H9 (cell line): ENCODE data around the gene EPHX1. TPM values are rescaled to one million over a fixed set of nuclear protein-coding genes. Genes with fewer than 3 reads are reported as not detected.
A peak's percentile ranks its signal among the peaks of the same experiment; 100 is the strongest.

ENCODE experiments used
- DNase-seq: peaks from one replicate; pipeline ENCODE4 v3.0.0-alpha.2; 2017
- H2AFZ ChIP-seq: one replicate; pipeline ENCODE4 v1.6.1; 2013; ENCODE audit warnings: mild to moderate bottlenecking, low read length, control low read depth, moderate library complexity
- H2AK5ac ChIP-seq: 2 replicates; pipeline ENCODE4 v1.6.1; 2013; ENCODE audit warnings: low read length, control low read depth, mixed read lengths; ENCODE audit not compliant: insufficient read length
- H2BK120ac ChIP-seq: one replicate; pipeline ENCODE4 v1.6.1; 2013; ENCODE audit warnings: low read depth, mild to moderate bottlenecking, low read length, control low read depth, inconsistent platforms; ENCODE audit not compliant: poor library complexity, severe bottlenecking
- H2BK12ac ChIP-seq: 2 replicates; pipeline ENCODE4 v1.6.1; 2013; ENCODE audit warnings: low read length, control low read depth, mixed read lengths, low read depth; ENCODE audit not compliant: insufficient read length
- H2BK15ac ChIP-seq: 2 replicates; pipeline ENCODE4 v1.6.1; 2013; ENCODE audit warnings: low read depth, low read length, control low read depth
- H2BK20ac ChIP-seq: one replicate; pipeline ENCODE4 v1.6.1; 2013; ENCODE audit warnings: low read depth, mild to moderate bottlenecking, low read length, control low read depth, inconsistent platforms; ENCODE audit not compliant: poor library complexity, severe bottlenecking
- H2BK5ac ChIP-seq: 2 replicates; pipeline ENCODE4 v1.6.1; 2013; ENCODE audit warnings: low read length, control low read depth, mixed read lengths; ENCODE audit not compliant: insufficient read length
- H3K14ac ChIP-seq: 2 replicates; pipeline ENCODE4 v1.6.1; 2013; ENCODE audit warnings: low read length, control low read depth; ENCODE audit not compliant: insufficient read depth
- H3K18ac ChIP-seq: 2 replicates; pipeline ENCODE4 v1.6.1; 2013; ENCODE audit warnings: low read depth, mild to moderate bottlenecking, mixed read lengths, low read length, control low read depth; ENCODE audit not compliant: insufficient read length
- H3K23ac ChIP-seq: 2 replicates; pipeline ENCODE4 v1.6.1; 2013; ENCODE audit warnings: low read length, control low read depth, mixed read lengths, low read depth; ENCODE audit not compliant: insufficient read length
- H3K23me2 ChIP-seq: 2 replicates; pipeline ENCODE4 v1.6.1; 2013; ENCODE audit warnings: low read depth, mild to moderate bottlenecking, mixed read lengths, low read length, control low read depth; ENCODE audit not compliant: insufficient read length, poor library complexity, severe bottlenecking
- H3K27ac ChIP-seq: 2 replicates; pipeline ENCODE4 v1.5.1; 2013; ENCODE audit warnings: low read length, control low read depth, mixed read lengths, low read depth; ENCODE audit not compliant: insufficient read length
- H3K27me3 ChIP-seq: 2 replicates; pipeline ENCODE4 v1.6.1; 2013; ENCODE audit warnings: low read length, control low read depth, inconsistent platforms; ENCODE audit not compliant: insufficient read depth
- H3K4ac ChIP-seq: 2 replicates; pipeline ENCODE4 v1.6.1; 2013; ENCODE audit warnings: low read depth, mild to moderate bottlenecking, control low read depth, inconsistent platforms, low read length, moderate library complexity
- H3K4me1 ChIP-seq: 2 replicates; pipeline ENCODE4 v1.6.1; 2013; ENCODE audit warnings: low read length, control low read depth, inconsistent platforms; ENCODE audit not compliant: insufficient read depth
- H3K4me2 ChIP-seq: 2 replicates; pipeline ENCODE4 v1.6.1; 2013; ENCODE audit warnings: low read length, control low read depth, mixed read lengths; ENCODE audit not compliant: insufficient read length, insufficient read depth
- H3K56ac ChIP-seq: 2 replicates; pipeline ENCODE4 v1.6.1; 2013; ENCODE audit warnings: low read depth, mild to moderate bottlenecking, mixed read lengths, low read length, control low read depth; ENCODE audit not compliant: insufficient read length
- H3K79me1 ChIP-seq: 2 replicates; pipeline ENCODE4 v1.6.1; 2013; ENCODE audit warnings: low read depth, mild to moderate bottlenecking, moderate library complexity, low read length, control low read depth, inconsistent platforms; ENCODE audit not compliant: insufficient read depth, poor library complexity, severe bottlenecking
- H3K79me2 ChIP-seq: 2 replicates; pipeline ENCODE4 v1.6.1; 2013; ENCODE audit warnings: low read length, control low read depth, inconsistent platforms; ENCODE audit not compliant: insufficient read depth
- H3K9ac ChIP-seq: 2 replicates; pipeline ENCODE4 v1.6.1; 2013; ENCODE audit warnings: low read length, control low read depth, mixed read lengths; ENCODE audit not compliant: insufficient read length; ENCODE audit errors: extremely low read depth
- H3K9me3 ChIP-seq: one replicate; pipeline ENCODE4 v1.6.1; 2013; ENCODE audit warnings: low read depth, low read length, inconsistent platforms; ENCODE audit not compliant: control insufficient read depth
- H3T11ph ChIP-seq: one replicate; pipeline ENCODE4 v1.6.1; 2013; ENCODE audit warnings: mild to moderate bottlenecking, low read length, control low read depth, inconsistent platforms
- H4K20me1 ChIP-seq: one replicate; pipeline ENCODE4 v1.6.1; 2013; ENCODE audit not compliant: control insufficient read depth, insufficient read length, insufficient read depth
- H4K5ac ChIP-seq: 2 replicates; pipeline ENCODE4 v1.6.1; 2013; ENCODE audit warnings: low read depth, mild to moderate bottlenecking, mixed read lengths, low read length, control low read depth; ENCODE audit not compliant: insufficient read length
- H4K8ac ChIP-seq: replicated peaks from 2 replicates; pipeline ENCODE4 v1.6.1; 2013; ENCODE audit warnings: low read length, control low read depth, mixed read lengths, low read depth; ENCODE audit not compliant: insufficient read length
- H4K91ac ChIP-seq: 2 replicates; pipeline ENCODE4 v1.6.1; 2013; ENCODE audit warnings: low read depth, mild to moderate bottlenecking, moderate library complexity, mixed read lengths, low read length, control low read depth; ENCODE audit not compliant: insufficient read length
- H3K27ac Mint-ChIP-seq, 3 experiments: 2 replicates in 2 of 3; 3 replicates in 1 of 3; pipeline ENCODE4 v1.8.0; 2020 to 2021; ENCODE audit warnings: mixed read lengths in 3 of 3, mild to moderate bottlenecking in 1 of 3, moderate library complexity in 1 of 3
- H3K27me3 Mint-ChIP-seq: 2 replicates; pipeline ENCODE4 v1.8.0; 2021; ENCODE audit warnings: low read depth, mild to moderate bottlenecking, moderate library complexity, mixed read lengths
- H3K36me3 Mint-ChIP-seq, 3 experiments: 2 replicates in 2 of 3; 3 replicates in 1 of 3; pipeline ENCODE4 v1.8.0; 2020 to 2021; ENCODE audit warnings: low read depth in 3 of 3, mixed read lengths in 3 of 3; ENCODE audit not compliant: insufficient read depth in 1 of 3
- H3K4me1 Mint-ChIP-seq, 2 experiments: 2 replicates each; pipeline ENCODE4 v1.8.0; 2020; ENCODE audit warnings: mixed read lengths in 2 of 2
- H3K4me3 Mint-ChIP-seq, 2 experiments: 2 replicates in 1 of 2; 3 replicates in 1 of 2; pipeline ENCODE4 v1.8.0; 2020 to 2021; ENCODE audit warnings: mild to moderate bottlenecking in 2 of 2, mixed read lengths in 2 of 2, moderate library complexity in 1 of 2
- H3K9me3 Mint-ChIP-seq, 2 experiments: 2 replicates in 1 of 2; 3 replicates in 1 of 2; pipeline ENCODE4 v1.8.0; 2020; ENCODE audit warnings: mild to moderate bottlenecking in 2 of 2, mixed read lengths in 2 of 2, moderate library complexity in 1 of 2
- CTCF ChIP-seq: fragments of 200-600 bp; sonication (generic); conservative IDR thresholded peaks from 3 replicates; pipeline ENCODE4 v1.8.0; 2021; ENCODE audit warnings: antibody characterized with exemption, mild to moderate bottlenecking
- WGBS: extraction: QIAGEN DNeasy Blood & Tissue Kit; methylation state at CpG from one replicate; pipeline ENCODE4 v1.1.7; 2013; ENCODE audit warnings: missing lambda C conversion rate, low lambda C conversion rate, mixed read lengths; ENCODE audit not compliant: insufficient read length; ENCODE audit errors: extremely low coverage; 5-methylcytosine and 5-hydroxymethylcytosine counted together
- total RNA-seq: library from RNA; stranded (reverse); gene quantifications from 2 replicates; pipeline ENCODE4 v1.2.1, GENCODE V29; 2021

Gene EPHX1
- total RNA-seq, 1 experiment from 2014 or later = 40.6 TPM

DNA sequence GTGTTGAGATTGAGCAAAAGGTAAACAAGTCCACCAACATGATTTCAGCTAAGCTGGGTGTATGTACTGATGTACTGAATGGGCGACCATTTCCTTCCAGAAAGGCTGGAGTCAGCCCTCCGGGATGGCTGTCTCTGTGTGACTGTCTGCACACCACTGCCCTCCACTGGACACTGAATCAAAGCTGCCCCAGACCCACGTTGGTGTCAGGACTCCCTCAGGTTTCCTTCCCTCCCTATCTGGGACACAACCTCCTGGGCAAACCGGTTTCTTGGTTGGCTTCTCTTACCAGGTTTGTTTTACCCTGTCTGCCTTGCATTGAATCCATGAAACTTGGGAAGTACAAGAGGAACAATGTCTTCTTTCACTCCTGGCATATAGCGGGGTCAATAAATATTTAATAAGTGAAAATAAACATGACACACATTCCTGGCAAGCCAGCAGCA lies 37.6 kb upstream of the EPHX1 start:
- no peak overlapping the region for H3K4ac ChIP-seq
- no peak overlapping the region for H2BK20ac ChIP-seq
- no peak overlapping the region for H2BK12ac ChIP-seq
- H3K23ac ChIP-seq = no peak overlapping the region
- no peaks in the 10 kb centered on the region for H3K79me2 ChIP-seq
- no peak overlapping the region for H3K4me3 Mint-ChIP-seq
- H3K14ac ChIP-seq = no peak overlapping the region
- no peaks in the 10 kb centered on the region for H3K27me3 ChIP-seq
- no peak overlapping the region for H4K8ac ChIP-seq
- TF ChIP-seq CTCF = peak; percentile 91
- no peaks in the 10 kb centered on the region for H3K36me3 Mint-ChIP-seq
- H3K56ac ChIP-seq = no peak overlapping the region
- H2AK5ac ChIP-seq = no peak overlapping the region
- WGBS = no CpG with 5 or more reads among the region's 5 CpGs
- no peak overlapping the region for H4K5ac ChIP-seq
- no peaks in the 10 kb centered on the region for H3K79me1 ChIP-seq
- H4K91ac ChIP-seq = no peak overlapping the region
- peak; percentile 91 for DNase-seq
- H3K4me1 Mint-ChIP-seq = peaks cover 49 to 51% of the 10 kb centered on the region in 2 experiments
- no peak overlapping the region for H3K18ac ChIP-seq
- H3K9ac ChIP-seq = no peak overlapping the region
- H3T11ph ChIP-seq = no peak overlapping the region
- peaks cover 2% of the 10 kb centered on the region; the same call in 1 of the 2 replicates for H3K27me3 Mint-ChIP-seq
- H3K27ac Mint-ChIP-seq = peak overlapping the region in 2 of 3 experiments; percentile 40 to 63; a peak in 4 of 7 replicates
- peaks cover 12% of the 10 kb centered on the region for H3K4me1 ChIP-seq
- no peak overlapping the region for H2BK5ac ChIP-seq
- H2BK120ac ChIP-seq = no peak overlapping the region
- peaks cover 4% of the 10 kb centered on the region for H3K23me2 ChIP-seq
- H3K27ac ChIP-seq = no peak overlapping the region
- H4K20me1 ChIP-seq = no peaks in the 10 kb centered on the region
- H3K4me2 ChIP-seq = no peak overlapping the region
- H3K9me3 ChIP-seq = no peaks in the 10 kb centered on the region
- no peaks in the 10 kb centered on the region for H3K9me3 Mint-ChIP-seq
- no peak overlapping the region for H2BK15ac ChIP-seq
- H2AFZ ChIP-seq = no peak overlapping the region
